ENCODE measurements around the gene KDM4B.
"Not testable (repeated sequence)": the region's sequence is repeated elsewhere in the genome, so short reads cannot be mapped to it uniquely, and the experiment has no call there.

The KDM4B gene

DNA sequence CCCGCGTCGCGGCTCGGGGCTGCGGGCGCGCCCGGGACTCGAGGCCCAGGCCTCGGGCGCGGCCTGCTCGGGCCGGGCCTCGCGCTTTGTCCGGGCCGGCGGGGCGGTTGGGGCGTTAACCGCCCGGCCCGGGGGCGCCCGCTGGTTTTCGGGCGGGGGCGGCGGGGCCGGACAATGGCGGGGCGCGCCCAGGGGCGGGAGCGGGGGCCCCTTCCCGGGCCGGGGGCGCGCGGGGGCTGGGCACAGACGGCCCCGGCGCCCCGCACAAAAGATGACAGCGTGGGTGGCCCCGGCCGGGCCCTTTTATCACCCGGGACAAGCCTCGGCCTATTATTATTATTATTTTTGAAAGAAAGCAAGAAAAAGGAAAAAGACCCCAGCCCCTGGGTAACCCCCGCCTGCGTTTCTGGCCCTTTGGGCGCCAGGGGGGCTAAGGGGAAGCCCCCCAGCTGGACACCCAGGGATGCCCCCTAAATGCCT, 419 bp downstream of the KDM4B start:
- no peak for DNase-seq

DNA sequence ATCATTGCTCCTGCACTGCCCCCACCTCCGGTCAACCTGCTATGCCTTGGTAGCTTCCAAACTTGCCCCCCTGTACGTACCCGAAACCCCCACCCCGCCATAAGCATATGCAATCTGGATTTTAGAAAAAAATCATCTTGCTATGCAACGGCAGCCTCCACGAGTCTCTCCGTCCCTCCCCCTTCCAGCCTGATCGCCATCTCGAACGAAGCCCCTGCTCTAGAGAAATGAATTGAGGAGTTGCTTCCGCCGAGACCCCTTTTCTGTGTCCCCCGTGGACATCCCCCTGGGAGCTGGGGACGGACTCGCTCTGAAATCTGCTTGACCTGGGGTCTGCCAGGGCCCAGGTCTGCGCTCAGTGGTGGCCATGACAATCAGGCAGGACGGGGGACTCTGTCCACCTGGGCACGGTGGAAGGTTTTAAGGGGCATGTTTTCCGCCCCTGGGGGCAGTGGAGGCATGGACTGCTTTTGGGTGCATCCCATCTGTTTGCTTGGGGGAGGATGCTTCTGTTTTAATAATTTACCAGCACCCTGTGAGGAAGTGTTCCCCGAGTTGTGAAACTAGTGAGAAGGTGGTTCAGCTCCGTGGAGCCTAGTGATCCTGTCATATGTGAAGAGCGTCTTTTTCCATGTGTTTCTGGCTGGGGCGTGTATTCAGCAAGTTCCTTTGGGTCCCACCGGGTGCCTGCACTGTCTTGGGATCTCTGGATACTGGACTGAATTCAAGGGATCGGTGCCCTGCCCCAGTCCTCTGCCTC, 1.0 kb downstream of the KDM4B start:
- peak; percentile 6 for DNase-seq

DNA sequence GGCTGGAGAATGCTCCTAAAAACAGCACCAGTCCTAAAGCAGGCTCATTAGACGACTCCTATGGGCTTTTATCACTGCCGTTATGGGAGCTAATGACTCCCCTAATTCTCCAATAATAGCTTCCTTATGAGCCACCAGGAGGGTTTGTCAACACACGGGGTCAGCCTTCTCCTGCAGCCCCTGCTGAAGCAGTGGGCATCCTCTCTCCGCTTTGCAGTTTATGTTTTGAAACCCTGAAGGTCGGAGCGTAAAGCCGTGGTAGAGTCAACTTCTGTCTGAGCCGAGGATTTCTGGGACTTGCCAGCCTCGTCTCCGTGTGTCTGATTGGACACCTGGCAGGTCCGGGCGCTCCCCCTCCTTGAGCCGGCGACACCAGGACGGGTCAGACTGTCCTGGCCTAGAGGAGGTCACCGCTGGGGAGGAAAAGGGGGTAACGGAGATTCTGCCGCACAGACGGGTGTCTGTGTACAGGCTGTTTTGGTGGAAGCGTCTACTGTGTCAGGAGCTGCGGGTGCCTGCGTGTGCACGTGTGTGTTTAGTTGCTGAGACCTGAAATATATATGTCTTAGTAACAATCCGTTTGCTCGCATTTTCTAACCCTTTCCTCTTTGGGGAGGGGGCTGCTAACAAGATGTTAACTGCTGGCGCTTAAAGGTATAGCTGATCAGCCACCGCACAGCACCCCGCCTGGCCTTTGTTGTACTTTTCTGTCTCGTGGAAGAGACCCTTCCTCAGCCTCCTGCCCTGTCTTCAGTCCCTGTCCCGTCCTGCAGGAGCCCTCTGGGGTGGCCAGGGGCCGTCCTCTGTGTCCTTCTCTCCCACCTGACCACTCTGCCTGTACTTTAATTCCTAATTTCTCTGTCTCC, 1.9 kb downstream of the KDM4B start:
- DNase-seq = peak; percentile 4

DNA sequence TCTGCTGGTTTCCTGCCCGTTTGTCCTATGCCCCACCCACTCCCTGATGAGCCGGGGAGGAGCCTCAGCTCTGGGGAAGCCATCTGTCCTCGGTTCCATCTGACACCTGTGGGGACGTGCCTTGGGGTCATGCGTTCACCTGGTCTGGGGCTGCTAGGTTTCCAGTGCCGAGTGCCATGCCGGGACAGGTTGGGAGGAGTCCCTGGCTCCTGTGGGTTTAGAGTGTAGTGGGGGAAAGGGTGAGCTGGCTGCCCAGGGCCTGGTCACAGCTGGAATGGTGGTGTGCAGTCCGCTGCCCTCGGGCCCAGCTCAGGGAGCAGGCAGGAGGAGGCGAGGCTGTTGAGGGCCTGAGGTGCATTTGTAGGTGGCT, 2.5 kb downstream of the KDM4B start:
- no peak for DNase-seq

DNA sequence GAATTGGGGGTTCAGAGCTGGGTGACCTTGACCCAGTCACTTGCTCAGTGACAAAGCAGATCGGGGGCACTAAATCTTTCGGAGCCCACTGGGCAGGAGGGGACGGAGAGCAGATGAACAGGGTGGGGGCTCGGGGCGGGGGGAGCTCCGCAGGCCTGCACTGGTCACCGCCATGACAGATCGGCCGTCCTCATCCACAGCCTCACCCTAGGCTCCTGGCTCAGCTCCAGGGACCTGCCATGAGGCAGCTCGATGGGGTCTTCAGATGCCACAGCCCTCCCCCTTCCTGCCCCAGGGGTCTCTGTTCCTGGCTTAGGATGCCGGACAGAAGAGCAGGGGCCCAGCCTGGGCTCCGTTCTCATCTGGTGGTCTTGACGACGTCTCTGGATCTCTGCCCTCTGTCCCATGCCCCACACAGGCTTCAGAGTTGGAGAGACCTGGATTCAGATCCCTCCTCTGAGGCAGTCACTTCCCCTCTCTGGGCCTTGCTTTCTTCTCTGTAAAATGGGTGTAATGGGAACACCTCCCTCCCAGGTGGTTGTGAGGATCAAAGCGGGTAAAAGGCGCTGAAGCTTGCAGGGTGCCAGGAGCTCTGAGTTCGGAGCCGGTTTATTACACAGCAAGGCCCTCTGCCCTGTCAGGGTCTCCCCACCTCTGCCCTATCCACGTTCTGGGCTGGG, 3.0 kb downstream of the KDM4B start:
- DNase-seq = no peak

DNA sequence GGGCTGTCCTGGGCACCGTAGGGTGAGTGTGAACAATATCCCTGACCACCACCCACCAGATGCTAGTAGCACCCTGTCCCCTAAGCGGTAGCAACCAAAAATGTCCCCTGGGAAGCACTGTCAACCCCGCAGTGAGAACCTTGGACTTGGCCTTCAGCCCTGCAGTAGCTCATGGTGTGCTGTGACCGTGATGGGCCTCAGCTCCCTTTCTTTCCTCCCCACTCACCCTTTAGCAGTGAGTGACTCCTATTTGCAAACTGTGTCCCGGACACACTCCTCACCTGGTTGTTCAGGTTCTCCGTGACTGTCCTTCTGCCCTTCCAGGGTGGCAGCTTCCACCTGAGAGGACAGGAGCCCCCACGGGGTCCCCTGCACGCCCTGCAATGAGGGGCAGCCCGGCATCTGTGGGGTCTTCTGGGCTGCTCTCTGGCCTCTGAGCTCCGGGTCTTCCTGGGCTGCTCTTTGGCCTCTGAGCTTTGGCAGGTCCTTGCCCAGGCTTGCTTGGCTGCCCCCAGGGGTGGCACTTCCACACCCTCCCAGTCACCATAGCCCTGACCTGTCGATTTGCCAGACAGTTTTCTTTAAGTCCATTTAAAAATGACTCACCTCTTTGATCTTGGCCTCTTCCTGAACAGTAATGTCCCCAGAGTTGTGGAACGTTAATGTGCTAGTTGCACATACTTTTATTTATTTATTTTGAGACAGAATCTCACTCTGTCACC, 3.8 kb downstream of the KDM4B start:
- DNase-seq = no peak

DNA sequence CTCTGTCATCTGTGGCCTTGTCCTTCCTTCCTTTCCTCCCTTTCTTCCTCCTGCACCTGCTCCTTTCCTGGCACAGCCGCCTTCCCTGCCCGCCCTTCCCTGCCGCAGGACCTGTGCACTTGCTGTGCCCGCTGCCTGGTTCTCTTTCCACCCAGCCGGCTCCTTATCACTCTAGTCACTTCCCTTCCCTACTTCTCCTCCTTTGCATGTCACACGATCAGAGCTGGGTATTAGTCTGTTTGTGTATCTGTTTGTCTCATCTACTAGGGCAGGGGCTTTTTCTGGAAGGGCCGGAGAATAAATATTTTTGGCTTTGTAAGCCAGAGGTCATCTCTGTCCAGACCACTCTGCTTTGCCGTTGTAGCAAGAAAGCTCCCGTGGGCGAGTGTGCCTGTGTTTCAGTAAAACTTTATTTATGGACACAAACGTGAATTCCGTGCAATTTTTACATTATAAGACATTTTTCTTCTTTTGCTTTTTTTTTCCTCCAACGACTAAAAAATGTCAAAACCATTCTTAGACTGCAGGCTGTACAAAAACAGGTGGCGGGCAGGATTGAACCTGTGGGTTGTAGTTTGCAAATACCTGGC, 6.1 kb downstream of the KDM4B start:
- DNase-seq = no peak

DNA sequence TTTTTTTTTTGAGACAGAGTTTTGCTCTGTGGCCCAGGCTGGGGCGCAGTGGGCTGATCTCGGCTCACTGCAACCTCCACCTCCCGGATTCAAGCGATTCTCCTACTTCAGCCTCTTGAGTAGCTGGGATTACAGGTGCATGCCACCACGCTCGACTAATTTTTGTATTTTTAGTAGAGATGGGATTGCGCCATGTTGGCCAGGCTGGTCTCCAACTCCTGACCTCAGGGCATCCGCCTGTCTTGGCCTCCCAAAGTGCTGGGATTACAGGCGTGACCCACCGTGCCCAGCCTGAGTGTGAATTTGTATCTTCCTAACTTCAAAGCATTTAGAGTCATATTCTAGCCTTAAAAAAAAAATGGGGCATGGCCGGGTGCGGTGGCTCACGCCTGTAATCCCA, 6.7 kb downstream of the KDM4B start:
- DNase-seq = not testable (repeated sequence)

DNA sequence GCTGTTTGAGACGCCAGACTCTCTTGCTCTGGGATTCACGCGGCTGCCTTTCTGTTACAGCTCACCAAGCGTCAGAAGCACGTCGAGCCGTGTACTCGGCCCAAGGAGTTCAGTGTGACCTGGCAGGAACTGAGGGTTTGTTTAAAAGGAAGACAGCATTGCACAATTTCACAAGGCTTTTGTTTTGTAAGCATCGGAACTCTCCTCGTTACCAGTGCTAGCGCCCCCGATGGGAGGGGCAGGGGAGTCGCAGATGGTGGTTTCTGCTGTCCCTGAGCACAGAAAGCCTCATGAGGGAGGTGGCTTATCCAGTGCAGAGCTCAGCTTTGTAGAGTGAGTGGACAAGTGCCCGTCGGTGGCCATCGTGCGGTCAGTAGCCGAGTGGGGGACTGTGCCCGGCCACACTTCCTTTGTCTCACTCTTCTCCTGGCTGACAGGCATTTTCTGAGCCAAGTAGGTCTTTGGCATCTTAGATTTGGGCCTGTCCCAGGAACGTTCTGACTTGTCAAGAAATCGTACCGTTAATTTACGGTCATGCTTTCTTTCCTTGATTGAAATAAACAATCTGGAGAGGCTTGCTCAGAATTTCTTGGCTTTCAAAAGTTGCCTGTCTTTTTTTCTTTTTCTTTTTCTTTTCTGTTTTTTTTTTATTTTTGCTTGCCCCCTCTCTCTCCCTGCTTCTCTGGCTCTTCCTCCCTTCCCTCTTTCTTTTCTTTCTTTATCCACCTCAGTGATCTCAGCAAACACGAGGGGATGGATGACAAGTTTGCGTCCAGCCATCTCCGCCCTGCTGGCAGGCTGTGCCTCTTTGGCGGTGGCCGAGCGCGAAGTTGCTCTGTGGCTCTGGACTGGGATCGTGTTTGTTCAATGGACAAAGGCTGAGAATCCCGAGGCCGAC, 7.7 kb downstream of the KDM4B start:
- peak; percentile 66 for DNase-seq

DNA sequence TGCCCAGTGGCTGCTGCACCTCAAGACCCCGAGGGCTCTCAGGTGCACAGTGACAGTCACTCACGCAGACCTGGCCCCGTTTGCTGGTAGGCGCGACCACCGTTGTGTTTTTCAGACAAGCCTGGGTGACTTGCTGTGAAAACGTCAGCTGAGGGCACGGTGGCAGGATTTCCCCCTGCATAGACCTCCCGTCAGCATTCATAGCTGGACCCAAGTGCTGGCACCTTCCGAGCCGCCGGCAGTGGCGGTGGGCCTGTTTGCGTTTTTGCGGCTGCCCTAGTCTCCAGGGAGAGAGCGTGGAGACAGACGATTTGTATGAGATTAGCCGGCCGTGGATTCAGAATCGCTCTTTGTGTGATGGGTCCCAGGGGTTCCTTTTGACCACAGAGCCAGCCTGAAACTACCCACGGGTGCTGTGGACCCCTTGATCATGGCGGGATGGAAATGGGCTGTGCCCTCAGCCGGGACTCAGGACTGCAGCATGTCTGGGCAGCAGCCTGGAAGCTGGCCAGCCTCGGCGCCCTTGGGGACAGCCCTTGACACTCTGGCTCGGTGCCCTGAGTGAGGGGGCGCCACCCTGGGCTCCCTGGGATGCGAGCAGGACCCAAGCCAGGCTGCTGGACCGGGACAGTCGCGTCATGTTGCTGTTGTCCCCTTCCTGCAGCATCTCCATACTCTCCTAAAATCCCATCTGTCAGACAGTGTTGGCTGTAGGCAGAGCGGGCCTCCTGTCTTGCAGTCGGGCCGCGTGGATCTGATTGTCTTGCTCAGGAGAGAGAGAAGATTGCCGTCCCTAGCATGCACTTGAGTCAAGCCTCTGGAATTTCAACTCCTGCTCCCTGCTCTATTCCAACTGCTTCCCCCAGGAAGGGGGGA, 8.6 kb downstream of the KDM4B start:
- peak; percentile 57 for DNase-seq

DNA sequence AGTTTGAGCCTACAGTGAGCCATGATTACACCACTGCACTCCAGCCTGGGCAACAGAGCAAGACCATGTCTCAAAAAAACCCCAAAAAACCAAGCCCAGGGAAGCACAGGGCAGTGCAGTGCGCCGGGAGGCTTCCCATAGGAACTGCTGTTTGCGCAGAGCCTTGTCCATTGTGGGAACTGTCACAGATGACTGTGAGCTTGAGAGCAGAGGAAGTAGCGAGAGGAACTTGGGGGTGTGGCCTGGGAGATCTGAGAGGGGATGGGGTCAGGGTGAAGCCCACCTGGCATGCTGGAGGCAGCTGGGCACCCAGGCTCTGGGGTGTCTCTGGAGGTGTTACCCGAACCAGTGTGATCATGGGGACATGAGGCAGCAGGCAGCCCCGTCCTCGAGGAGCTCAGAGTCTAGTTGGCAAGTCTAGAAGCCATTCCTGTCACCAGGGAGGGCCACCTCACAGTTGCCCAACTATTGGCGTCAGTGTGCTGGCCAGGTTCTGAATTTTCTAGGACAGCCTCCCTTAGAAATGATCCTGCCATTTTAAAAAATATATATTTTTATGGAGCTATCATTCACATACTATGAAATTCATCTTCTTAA, 10.4 kb downstream of the KDM4B start:
- DNase-seq = no peak

DNA sequence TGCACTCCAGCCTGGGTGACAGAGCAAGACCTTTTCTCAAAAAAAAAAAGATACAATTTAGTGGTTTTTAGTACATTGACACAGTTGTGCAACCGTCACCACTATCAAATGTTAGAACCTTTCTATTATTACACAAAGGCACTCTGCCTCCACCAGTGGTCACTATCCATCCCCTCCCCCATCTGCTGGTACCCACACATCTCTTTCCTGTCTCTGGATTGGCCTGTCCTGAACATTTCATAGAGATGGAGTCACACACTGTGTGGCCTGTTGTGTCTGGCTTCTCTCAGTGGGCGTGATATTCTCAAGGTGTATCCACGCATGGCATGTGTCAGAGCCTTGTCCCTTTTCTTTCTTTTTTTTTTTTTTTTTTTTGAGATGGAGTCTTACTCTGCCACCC, 11.2 kb downstream of the KDM4B start:
- DNase-seq = peak; percentile 14

DNA sequence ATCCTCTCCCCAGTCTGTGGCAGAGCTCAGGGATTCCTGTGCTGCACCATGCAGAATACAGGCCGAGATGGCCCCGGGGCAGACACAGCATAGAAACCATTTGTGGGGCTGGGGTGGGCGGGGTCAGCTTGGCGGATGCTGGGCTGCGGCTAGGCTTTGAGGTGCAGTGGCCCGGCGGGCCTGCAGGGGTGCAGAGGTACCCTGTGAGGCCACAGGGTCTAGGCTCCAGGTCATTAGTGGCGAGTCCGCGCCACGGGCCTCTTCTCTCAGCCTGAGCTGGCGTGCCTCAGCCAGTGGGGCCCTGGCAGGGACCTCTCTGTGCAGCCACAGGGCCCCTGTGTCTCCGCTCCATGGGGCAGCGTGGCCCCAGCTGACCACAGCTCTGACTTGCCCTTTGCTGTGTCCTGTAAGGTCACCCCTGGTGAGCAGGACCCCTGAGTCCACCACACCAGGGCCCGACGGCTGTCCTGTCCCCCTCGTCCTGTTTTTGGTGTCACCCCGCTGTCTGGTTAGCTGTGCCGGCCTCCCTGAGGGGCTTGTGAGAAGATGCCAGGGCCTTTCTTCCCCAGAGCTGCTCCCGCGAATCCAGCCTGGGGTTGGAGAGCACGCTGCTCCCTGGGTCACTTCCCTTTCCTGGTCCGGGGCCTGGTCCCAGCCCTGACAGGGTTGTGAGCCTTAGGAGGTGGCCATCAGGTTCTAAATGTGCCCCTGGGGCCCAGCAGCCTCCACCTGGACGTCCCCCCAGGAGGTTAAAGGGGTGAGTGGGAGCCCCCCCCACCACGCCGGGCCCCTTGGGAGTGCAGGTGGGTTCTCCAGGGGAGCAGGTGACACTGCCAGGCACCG, 12.1 kb downstream of the KDM4B start:
- DNase-seq = no peak

DNA sequence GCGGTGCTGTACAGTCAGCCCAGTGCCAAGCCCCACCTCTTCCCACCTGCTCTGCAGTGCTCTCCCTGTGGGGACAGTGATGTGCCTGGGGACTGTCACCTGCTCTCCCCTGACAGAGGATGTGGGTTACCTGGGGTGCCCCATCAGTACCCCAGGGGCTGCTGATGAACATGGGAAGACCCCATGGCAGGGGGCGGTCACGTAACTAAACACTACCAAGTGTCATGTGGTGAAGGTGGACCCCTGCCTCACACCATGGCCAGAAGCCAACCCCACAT, 12.7 kb downstream of the KDM4B start:
- no peak for DNase-seq

DNA sequence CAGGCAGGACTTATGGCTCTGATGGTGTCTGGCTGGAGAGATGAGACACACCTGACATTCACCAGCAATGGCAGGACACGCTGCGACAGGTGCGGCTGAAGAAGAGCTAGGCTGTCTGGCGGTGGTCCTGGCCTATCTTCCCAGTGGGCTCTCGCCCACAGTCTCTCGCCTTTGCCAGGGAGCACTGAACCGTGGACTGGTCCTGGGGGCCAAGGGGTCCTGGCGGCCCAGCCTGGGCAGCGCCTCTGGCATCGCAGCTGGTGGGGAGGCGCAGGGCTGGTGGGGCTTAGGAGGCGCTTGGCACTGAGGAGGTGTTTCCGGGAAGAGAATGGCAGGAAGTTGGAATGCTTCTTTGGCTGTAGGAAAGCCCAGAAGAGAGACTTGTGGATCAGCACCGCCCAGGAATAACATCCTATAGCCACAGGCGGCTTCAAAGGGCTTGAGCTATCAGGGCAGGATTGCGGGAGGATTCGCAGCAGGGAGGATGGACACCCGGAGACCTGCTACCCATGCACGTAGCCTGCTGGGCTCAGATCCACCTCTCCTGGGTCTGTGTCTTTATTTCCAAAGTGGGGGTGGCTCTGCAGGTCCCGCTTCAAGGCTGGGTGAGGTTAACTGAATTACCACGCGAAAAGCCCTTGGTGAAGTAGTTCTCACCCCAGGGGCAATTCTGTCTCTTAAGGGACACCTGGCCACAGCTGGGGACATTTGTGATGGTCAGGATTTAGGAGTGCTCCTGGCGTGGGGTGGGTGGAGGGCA, 14.6 kb downstream of the KDM4B start:
- DNase-seq = no peak

DNA sequence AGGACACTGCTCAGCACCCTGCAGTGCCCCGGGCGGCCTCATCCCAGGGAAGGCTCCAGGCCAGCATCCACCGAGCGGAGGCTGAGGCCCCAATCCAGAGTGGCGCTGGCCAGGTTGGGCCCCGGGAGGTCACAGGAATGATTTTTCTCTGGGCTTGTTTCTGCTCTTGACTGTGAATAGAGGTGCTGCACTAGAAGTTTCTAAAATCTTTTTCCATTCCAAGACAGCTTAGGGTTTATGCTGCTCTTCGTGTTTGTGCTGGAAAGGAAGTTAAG, 15.1 kb downstream of the KDM4B start:
- DNase-seq = no peak

DNA sequence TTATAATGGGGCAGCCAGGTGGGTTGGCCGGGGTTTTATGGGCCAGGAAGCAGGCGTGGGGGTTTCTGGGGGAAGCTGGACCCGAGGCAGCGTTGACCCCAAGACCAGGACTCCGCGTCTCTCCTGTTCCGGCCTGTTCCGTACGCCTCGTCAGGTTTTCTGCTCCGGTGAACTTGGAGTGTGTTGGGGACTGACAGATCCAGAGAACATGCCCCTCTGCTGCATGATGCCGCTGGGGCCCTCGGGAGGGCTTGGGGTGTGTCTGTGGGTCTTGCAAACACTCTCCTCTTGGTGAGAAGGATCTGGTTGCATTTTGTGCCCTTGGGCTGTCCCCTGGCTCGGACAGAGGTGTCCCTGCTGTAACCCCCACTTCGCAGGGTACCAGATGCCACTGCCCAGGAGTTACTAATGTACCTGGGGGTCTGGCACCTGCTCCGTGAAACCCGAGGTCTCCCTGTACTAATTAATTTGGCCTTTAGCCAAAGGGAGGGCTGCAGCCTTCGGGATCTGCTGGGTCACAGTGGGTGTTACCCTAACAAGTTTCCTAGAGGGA, 15.6 kb downstream of the KDM4B start:
- no peak for DNase-seq

DNA sequence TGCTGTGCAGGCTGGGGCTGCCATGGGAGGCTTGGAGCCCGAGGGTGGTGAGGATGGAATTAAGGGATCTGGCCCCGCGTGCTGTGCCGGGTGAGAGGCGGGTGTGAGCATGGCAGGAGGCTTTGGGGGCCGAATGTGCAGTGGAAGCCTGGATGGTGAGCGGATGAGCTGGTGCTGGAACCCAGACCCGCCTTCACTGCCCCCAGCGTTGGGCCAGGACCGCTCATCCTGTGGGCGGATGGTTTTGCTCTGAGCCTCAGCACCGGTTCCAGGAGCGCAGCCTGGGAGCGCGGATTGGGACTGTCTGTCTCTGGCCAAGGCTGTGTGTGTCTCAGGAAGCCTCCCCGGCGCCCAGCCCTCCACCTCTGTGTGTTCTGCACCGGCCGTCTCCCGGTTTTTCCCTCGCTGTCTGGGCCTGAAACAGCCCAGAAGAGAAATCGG, 16.7 kb downstream of the KDM4B start:
- no peak for DNase-seq
